IMR-90 (cell line): ENCODE results near the gene CLDN14. TPM values are rescaled to one million over a fixed set of nuclear protein-coding genes. Genes with fewer than 3 reads are reported as not detected.
A peak's percentile ranks its signal among the peaks of the same experiment; 100 is the strongest.

Experiments
- ATAC-seq: fragments of 200-7000 bp; cut with Tn5 transposase; 2 replicates; pipeline ENCODE4 v1.9.1; 2020; ENCODE audit warnings: low read depth, mild to moderate bottlenecking, moderate library complexity
- BruUV-seq: library from RNA; stranded (reverse); fragments of 400-500 nt; replicated peaks from 2 replicates; lab custom pipeline; 2021; lab: Mats Ljungman, UMichigan
- CTCF ChIA-PET: fragments of 300-600 bp; formaldehyde crosslinking; extraction: SDS; loops from one replicate; lab custom pipeline; 2021; ENCODE audit warnings: antibody characterized with exemption; lab: Yijun Ruan, JAX
- POLR2A ChIA-PET: fragments of 300-600 bp; sonication (Branson Sonifier 250); formaldehyde crosslinking; loops from one replicate; lab custom pipeline; 2022; ENCODE audit warnings: antibody characterized with exemption; ENCODE audit not compliant: unreplicated experiment; lab: Charles Lee
- DNase-seq: peaks from one replicate; pipeline ENCODE4 v3.0.0; 2013
- H2AFZ ChIP-seq: replicated peaks from 2 replicates; pipeline ENCODE3; 2013; ENCODE audit warnings: low read length, mild to moderate bottlenecking; ENCODE audit not compliant: poor library complexity
- H2AK5ac ChIP-seq: 2 replicates; pipeline ENCODE4 v1.6.1; 2013; ENCODE audit warnings: low read depth, low read length, inconsistent platforms
- H2AK9ac ChIP-seq: replicated peaks from 2 replicates; pipeline ENCODE3; 2013; ENCODE audit warnings: mild to moderate bottlenecking, low read depth, low read length, moderate library complexity; ENCODE audit not compliant: poor library complexity
- H2BK120ac ChIP-seq: 2 replicates; pipeline ENCODE4 v1.6.1; 2013; ENCODE audit warnings: low read depth, low read length, inconsistent platforms
- H2BK15ac ChIP-seq: 3 replicates; pipeline ENCODE4 v1.6.1; 2013; ENCODE audit warnings: low read depth, low read length, inconsistent platforms
- H2BK20ac ChIP-seq: 2 replicates; pipeline ENCODE4 v1.6.1; 2013; ENCODE audit warnings: low read depth, mild to moderate bottlenecking, inconsistent platforms, low read length, moderate library complexity
- H2BK5ac ChIP-seq: 2 replicates; pipeline ENCODE4 v1.6.1; 2013; ENCODE audit warnings: mild to moderate bottlenecking, low read depth, low read length, inconsistent platforms; ENCODE audit not compliant: poor library complexity, severe bottlenecking
- H3K14ac ChIP-seq: replicated peaks from 2 replicates; pipeline ENCODE4 v1.6.1; 2013; ENCODE audit warnings: low read depth, low read length, inconsistent platforms
- H3K18ac ChIP-seq: 2 replicates; pipeline ENCODE4 v1.6.1; 2013; ENCODE audit warnings: low read depth, low read length, control low read depth
- H3K23ac ChIP-seq: 2 replicates; pipeline ENCODE4 v1.6.1; 2013; ENCODE audit warnings: low read depth, low read length, inconsistent platforms
- H3K27ac ChIP-seq: 2 replicates; pipeline ENCODE4 v1.5.1; 2013; ENCODE audit warnings: mild to moderate bottlenecking, control low read depth, low read length; ENCODE audit not compliant: insufficient read depth
- H3K27me3 ChIP-seq: 2 replicates; pipeline ENCODE4 v1.6.1; 2013; ENCODE audit warnings: low read length; ENCODE audit not compliant: control insufficient read depth, insufficient read depth
- H3K36me3 ChIP-seq: 2 replicates; pipeline ENCODE4 v1.6.1; 2013; ENCODE audit warnings: low read length, mixed read lengths; ENCODE audit not compliant: control insufficient read depth, insufficient read depth
- H3K4ac ChIP-seq: 2 replicates; pipeline ENCODE4 v1.6.1; 2013; ENCODE audit warnings: low read depth, low read length, inconsistent platforms
- H3K4me1 ChIP-seq: 2 replicates; pipeline ENCODE4 v1.6.1; 2013; ENCODE audit warnings: low read length, mixed read lengths; ENCODE audit not compliant: control insufficient read depth, insufficient read depth
- H3K4me2 ChIP-seq: 2 replicates; pipeline ENCODE4 v1.6.1; 2013; ENCODE audit warnings: low read depth, mild to moderate bottlenecking, control low read depth, low read length, moderate library complexity
- H3K4me3 ChIP-seq: 2 replicates; pipeline ENCODE4 v1.5.1; 2013; ENCODE audit warnings: low read depth, mild to moderate bottlenecking, control low read depth, low read length, moderate library complexity; ENCODE audit not compliant: insufficient read depth
- H3K56ac ChIP-seq: 2 replicates; pipeline ENCODE4 v1.6.1; 2013; ENCODE audit warnings: low read length, inconsistent platforms; ENCODE audit not compliant: insufficient read depth; ENCODE audit errors: extremely low read depth
- H3K79me1 ChIP-seq, 2 experiments: 2 replicates each; pipeline ENCODE4 v1.6.1; 2013; ENCODE audit warnings: low read length in 2 of 2, inconsistent platforms in 1 of 2, low read depth in 1 of 2
- H3K9ac ChIP-seq: 2 replicates; pipeline ENCODE4 v1.6.1; 2013; ENCODE audit warnings: low read depth, low read length, control low read depth
- H3K9me1 ChIP-seq: 2 replicates; pipeline ENCODE4 v1.6.1; 2013; ENCODE audit warnings: low read length, inconsistent platforms; ENCODE audit not compliant: insufficient read depth
- H3K9me3 ChIP-seq: 2 replicates; pipeline ENCODE4 v1.6.1; 2013; ENCODE audit warnings: low read length; ENCODE audit not compliant: control insufficient read depth, insufficient read depth
- H4K20me1 ChIP-seq: 2 replicates; pipeline ENCODE4 v1.6.1; 2013; ENCODE audit warnings: low read length, inconsistent platforms; ENCODE audit not compliant: insufficient read depth
- H4K5ac ChIP-seq: 2 replicates; pipeline ENCODE4 v1.6.1; 2013; ENCODE audit warnings: mild to moderate bottlenecking, low read depth, low read length, control low read depth
- H4K8ac ChIP-seq, 2 experiments: 2 replicates each; pipeline ENCODE4 v1.6.1; 2013; ENCODE audit warnings: low read depth in 2 of 2, low read length in 2 of 2, control low read depth in 1 of 2, inconsistent platforms in 1 of 2
- H4K91ac ChIP-seq: 2 replicates; pipeline ENCODE4 v1.6.1; 2013; ENCODE audit warnings: low read depth, low read length, inconsistent platforms; ENCODE audit not compliant: insufficient read depth
- BHLHE40 ChIP-seq: fragments of 150-350 bp; IDR thresholded peaks from 2 replicates; pipeline ENCODE4 v1.6.1; 2016; ENCODE audit warnings: mild to moderate bottlenecking, low read depth, low read length
- CEBPB ChIP-seq: IDR thresholded peaks from 2 replicates; pipeline ENCODE4 v1.6.1; 2012; ENCODE audit warnings: low read depth, low read length, improper control_type of control experiment
- CHD1 ChIP-seq: IDR thresholded peaks from 2 replicates; pipeline ENCODE4 v1.6.1; 2012; ENCODE audit warnings: low read depth, low read length, improper control_type of control experiment
- CTCF ChIP-seq: conservative IDR thresholded peaks from 2 replicates; pipeline ENCODE4 v1.5.1; 2012; ENCODE audit warnings: mild to moderate bottlenecking, low read depth, low read length, improper control_type of control experiment
- FOS ChIP-seq: fragments of 150-350 bp; IDR thresholded peaks from 2 replicates; pipeline ENCODE4 v1.6.1; 2016; ENCODE audit warnings: low read depth, low read length
- MAFK ChIP-seq: IDR thresholded peaks from 2 replicates; pipeline ENCODE4 v1.6.1; 2012; ENCODE audit warnings: low read depth, low read length, improper control_type of control experiment
- MAZ ChIP-seq: IDR thresholded peaks from 2 replicates; pipeline ENCODE4 v1.6.1; 2012; ENCODE audit warnings: low read depth, mild to moderate bottlenecking, low read length, improper control_type of control experiment, moderate library complexity, borderline replicate concordance
- MXI1 ChIP-seq: IDR thresholded peaks from 2 replicates; pipeline ENCODE4 v1.6.1; 2012; ENCODE audit warnings: low read depth, mild to moderate bottlenecking, low read length, moderate library complexity, borderline replicate concordance
- NFE2L2 ChIP-seq: fragments of 150-350 bp; IDR thresholded peaks from 2 replicates; pipeline ENCODE4 v1.6.1; 2016; ENCODE audit warnings: low read depth, mild to moderate bottlenecking, low read length
- POLR2A ChIP-seq: IDR thresholded peaks from 2 replicates; pipeline ENCODE4 v1.6.1; 2012; ENCODE audit warnings: mild to moderate bottlenecking, low read depth, low read length
- RAD21 ChIP-seq: IDR thresholded peaks from 2 replicates; pipeline ENCODE4 v1.6.1; 2012; ENCODE audit warnings: low read length, improper control_type of control experiment
- RCOR1 ChIP-seq: IDR thresholded peaks from 2 replicates; pipeline ENCODE4 v1.6.1; 2012; ENCODE audit warnings: mild to moderate bottlenecking, low read length, improper control_type of control experiment; ENCODE audit not compliant: insufficient replicate concordance
- RFX5 ChIP-seq: IDR thresholded peaks from 2 replicates; pipeline ENCODE4 v1.8.0; 2012; ENCODE audit warnings: low read depth, mild to moderate bottlenecking, low read length, moderate library complexity
- SMC3 ChIP-seq: fragments of 150-350 bp; IDR thresholded peaks from 2 replicates; pipeline ENCODE4 v1.6.1; 2016; ENCODE audit warnings: low read depth, mild to moderate bottlenecking, antibody characterized with exemption, low read length, moderate library complexity
- USF2 ChIP-seq: fragments of 150-350 bp; IDR thresholded peaks from 2 replicates; pipeline ENCODE4 v1.6.1; 2017; ENCODE audit warnings: mild to moderate bottlenecking, antibody characterized with exemption, low read length, low read depth
- WGBS, 2 experiments: methylation state at CpG; one replicate each; pipeline versions ENCODE4 v1.1.5 to v1.1.7; 2013; ENCODE audit warnings: missing lambda C conversion rate in 2 of 2; ENCODE audit not compliant: insufficient read length in 1 of 2; ENCODE audit errors: extremely low coverage in 2 of 2; 5-methylcytosine and 5-hydroxymethylcytosine counted together
- dilution Hi-C: fragments of 300-500 bp; cut with HindIII; formaldehyde crosslinking; loops from one replicate; pipeline ENCODE4 v1.14.3; 2018; ENCODE audit warnings: low sequenced_read_pairs; ENCODE audit not compliant: unreplicated experiment
- in situ Hi-C: fragments of 300-500 bp; cut with MboI; formaldehyde crosslinking; loops from 3 replicates; pipeline ENCODE4 v1.14.3; 2019; ENCODE audit warnings: low sequenced_read_pairs, inconsistent platforms, mixed read lengths
- intact Hi-C: fragments of 100-400 bp; cut with micrococcal nuclease; formaldehyde crosslinking; loops from 2 replicates; pipeline ENCODE4 v1.10.0; 2022
- polyA plus RNA-seq, 3 experiments: library from polyadenylated mRNA; depleted of rRNA; stranded (reverse); fragments of >200 nt; gene quantifications; 2 replicates each; pipeline ENCODE4 v1.2.3, GENCODE V29; 2012; ENCODE audit warnings: low replicate concordance in 1 of 3
- total RNA-seq: library from RNA; depleted of rRNA; stranded (reverse); fragments of >200 nt; gene quantifications from 2 replicates; pipeline ENCODE4 v1.2.3, GENCODE V29; 2012

CLDN14 gene
- total and polyA plus RNA-seq, 2 of the 4 experiments (the other 2 are of a cell fraction): not detected

- no peak for DNase-seq
- Histone ChIP-seq H3K27ac (no peak overlapping the region), H3K27me3 (no peaks in the 10 kb centered on the region), H2BK120ac (peak overlapping the region; percentile 25), H4K91ac (peak overlapping the region; percentile 52; the same call in 1 of the 2 replicates), H3K14ac (peak overlapping the region; percentile 52; the same call in 1 of the 2 replicates), H3K4me1 (peaks cover 16% of the 10 kb centered on the region), H3K4me3 (no peak overlapping the region), H3K18ac (peak overlapping the region; percentile 39; the same call in 1 of the 2 replicates), H3K79me1 (peaks cover 3 to 8% of the 10 kb centered on the region in 2 experiments), H4K5ac (peak overlapping the region; percentile 24; the same call in 1 of the 2 replicates), H4K20me1 (no peaks in the 10 kb centered on the region), H2AK5ac (peak overlapping the region; percentile 49; the same call in 1 of the 2 replicates), H3K23ac (peak overlapping the region; percentile 70; the same call in 1 of the 2 replicates), H2BK5ac (no peak overlapping the region), H2AK9ac (peak overlapping the region; percentile 16), H3K56ac (no peak overlapping the region), H3K4me2 (no peak overlapping the region), H2BK20ac (peak overlapping the region; percentile 69), H3K9me1 (peaks cover 12% of the 10 kb centered on the region), H3K9ac (no peak overlapping the region), H4K8ac (peak overlapping the region; percentile 53 to 91; a peak in 2 of 4 replicates), H3K4ac (peak overlapping the region; percentile 58; the same call in 1 of the 2 replicates), H2BK15ac (peak overlapping the region; percentile 28; the same call in 1 of the 3 replicates), H3K9me3 (no peaks in the 10 kb centered on the region), H2AFZ (no peak overlapping the region), H3K36me3 (no peaks in the 10 kb centered on the region)
- intact Hi-C loops: no loop called here
- WGBS, 2 experiments: no CpG with 5 or more reads among the region's 4 CpGs
- ChIA-PET CTCF (no interaction called here), POLR2A (no interaction called here)
- no peak for ATAC-seq
- no TSS peak for BruUV-seq
- in situ Hi-C loops: no loop called here
- TF ChIP-seq CTCF (no peak), CHD1 (no peak), MAZ (no peak), SMC3 (no peak), NFE2L2 (no peak), MAFK (no peak), USF2 (no peak), BHLHE40 (no peak), CEBPB (no peak), POLR2A (no peak), RCOR1 (no peak), MXI1 (no peak), RFX5 (no peak), RAD21 (no peak), FOS (no peak)
- dilution Hi-C loops: no loop called here
These were observed 48.7 kb downstream of the CLDN14 start for GRCh38 chr21:36431252-36431651.
